HG02610 (cell line): ENCODE measurements around the gene ACTA2.

Source experiments
- ATAC-seq: cut with Tn5 transposase; IDR thresholded peaks from one replicate; pipeline ENCODE4 v1.9.1; 2021; ENCODE audit warnings: mild to moderate bottlenecking, moderate library complexity; ENCODE audit not compliant: unreplicated experiment

The ACTA2 gene

GRCh38 chr10:88896994-88897853 is 55.3 kb downstream of the ACTA2 start:
- ATAC-seq: no peak

- no peak for ATAC-seq
Observed at GRCh38 chr10:88896372-88896993, 56.1 kb downstream of the ACTA2 start.

- ATAC-seq: no peak
Observed at GRCh38 chr10:88895250-88895649, 57.3 kb downstream of the ACTA2 start.

- ATAC-seq: no peak
Observed at GRCh38 chr10:88893611-88894010, 59.0 kb downstream of the ACTA2 start.

GRCh38 chr10:88892222-88892967 is 60.2 kb downstream of the ACTA2 start:
- no peak for ATAC-seq

- ATAC-seq: no peak
Observed at GRCh38 chr10:88890681-88891381, 61.7 kb downstream of the ACTA2 start.

GRCh38 chr10:88889559-88890337 is 62.8 kb downstream of the ACTA2 start:
- ATAC-seq: peak; percentile 79

GRCh38 chr10:88888810-88889445 is 63.6 kb downstream of the ACTA2 start:
- no peak for ATAC-seq

GRCh38 chr10:88886557-88886956 is 66.0 kb downstream of the ACTA2 start:
- ATAC-seq: peak; percentile 71
